Stimulated activated naive B cell treated with anti-CD40 and anti-IgM and Interleukin-4, amounts not matched to agents 10 μg/mL and 1 μg/mL and 100 μg/mL, for 72 hours (primary cell): ENCODE data around the gene DHH.

Experiments used
- ATAC-seq, 2 donors: fragments of 150-1000 bp; cut with Tn5 transposase; replicated peaks; 2 replicates each; pipeline ENCODE4 v1.10.0; 2021; ENCODE audit warnings: moderate library complexity in 1 of 2
- DNase-seq: peaks from one replicate; pipeline ENCODE4 v3.0.0; 2021
- H3K27ac Mint-ChIP-seq: one replicate; pipeline ENCODE4 v1.8.0; 2022; ENCODE audit warnings: mild to moderate bottlenecking, mixed read lengths
- H3K27me3 Mint-ChIP-seq, 2 donors: one replicate each; pipeline ENCODE4 v1.8.0; 2022; ENCODE audit warnings: mixed read lengths in 2 of 2
- H3K36me3 Mint-ChIP-seq, 2 donors: one replicate each; pipeline ENCODE4 v1.8.0; 2022; ENCODE audit warnings: mixed read lengths in 2 of 2, mild to moderate bottlenecking in 1 of 2
- H3K4me1 Mint-ChIP-seq, 2 donors: one replicate each; pipeline ENCODE4 v1.8.0; 2022; ENCODE audit warnings: mixed read lengths in 2 of 2, mild to moderate bottlenecking in 1 of 2
- H3K4me3 Mint-ChIP-seq, 2 donors: one replicate each; pipeline ENCODE4 v1.8.0; 2022; ENCODE audit warnings: mild to moderate bottlenecking in 2 of 2, mixed read lengths in 2 of 2, moderate library complexity in 1 of 2
- H3K9me3 Mint-ChIP-seq, 2 donors: one replicate each; pipeline ENCODE4 v1.8.0; 2022; ENCODE audit warnings: mixed read lengths in 2 of 2, mild to moderate bottlenecking in 1 of 2

DHH gene

GRCh38 chr12:49041881-49042484, 52.6 kb downstream of the DHH start:
- Mint-ChIP-seq H3K27me3 (no peaks in the 10 kb centered on the region), H3K36me3 (peaks cover 75 to 88% of the 10 kb centered on the region in 2 donors), H3K27ac (peak overlapping the region; percentile 37), H3K4me1 (peaks cover 11 to 16% of the 10 kb centered on the region in 2 donors), H3K9me3 (no peaks in the 10 kb centered on the region), H3K4me3 (no peak overlapping the region)
- DNase-seq: no peak
- ATAC-seq: no peak

GRCh38 chr12:49041036-49041880, 53.3 kb downstream of the DHH start:
- no peak for ATAC-seq
- peaks cover 11 to 16% of the 10 kb centered on the region in 2 donors for H3K4me1 Mint-ChIP-seq
- no peaks in the 10 kb centered on the region for H3K9me3 Mint-ChIP-seq
- DNase-seq: no peak
- no peak overlapping the region for H3K4me3 Mint-ChIP-seq
- H3K27me3 Mint-ChIP-seq: no peaks in the 10 kb centered on the region
- H3K27ac Mint-ChIP-seq: peak overlapping the region; percentile 20
- H3K36me3 Mint-ChIP-seq: peaks cover 72 to 86% of the 10 kb centered on the region in 2 donors

DNA sequence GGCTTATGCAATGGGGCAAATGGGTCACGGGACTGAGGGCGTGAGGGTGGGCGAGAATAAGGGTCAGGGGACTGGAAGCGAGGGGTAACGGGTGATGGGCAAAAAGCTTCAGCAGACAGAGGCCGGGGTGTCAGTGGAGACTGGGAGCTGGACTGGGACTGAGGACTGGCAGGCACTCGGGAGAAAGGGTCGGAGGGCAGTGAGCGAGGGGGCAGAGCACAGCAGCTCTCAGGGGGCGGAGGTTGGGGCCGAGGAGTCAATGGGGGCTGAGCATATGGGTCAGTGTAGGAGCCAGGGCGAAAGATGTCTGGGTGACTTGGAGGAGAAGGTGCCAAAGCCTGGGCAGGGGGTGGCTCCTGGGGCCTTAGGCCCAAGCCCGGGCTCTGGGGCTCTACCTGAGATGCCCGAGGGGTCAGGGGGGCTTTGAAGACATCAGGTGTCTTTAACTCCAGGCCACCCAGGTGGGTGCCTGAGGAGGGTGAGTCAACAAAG, 54.2 kb downstream of the DHH start:
- Mint-ChIP-seq H3K36me3 (peaks cover 67 to 85% of the 10 kb centered on the region in 2 donors), H3K4me3 (no peak overlapping the region), H3K4me1 (peaks cover 11 to 16% of the 10 kb centered on the region in 2 donors), H3K9me3 (no peaks in the 10 kb centered on the region), H3K27me3 (no peaks in the 10 kb centered on the region), H3K27ac (peak overlapping the region; percentile 25)
- ATAC-seq: no peak
- DNase-seq: no peak

- ATAC-seq (no peak), DNase-seq (no peak)
- Mint-ChIP-seq H3K36me3 (peaks cover 63 to 83% of the 10 kb centered on the region in 2 donors), H3K4me1 (peaks cover 10 to 13% of the 10 kb centered on the region in 2 donors), H3K4me3 (no peak overlapping the region), H3K9me3 (no peaks in the 10 kb centered on the region), H3K27ac (peak overlapping the region; percentile 81), H3K27me3 (no peaks in the 10 kb centered on the region)
Observed at GRCh38 chr12:49039421-49040363, 54.9 kb downstream of the DHH start.

- Mint-ChIP-seq H3K27ac (no peak overlapping the region), H3K9me3 (no peaks in the 10 kb centered on the region), H3K4me1 (peaks cover 2 to 5% of the 10 kb centered on the region in 2 donors), H3K36me3 (peaks cover 56 to 81% of the 10 kb centered on the region in 2 donors), H3K4me3 (no peak overlapping the region), H3K27me3 (no peaks in the 10 kb centered on the region)
- ATAC-seq (no peak), DNase-seq (no peak)
Observed at GRCh38 chr12:49038291-49038955, 56.2 kb downstream of the DHH start.

GRCh38 chr12:49037947-49038237, 56.7 kb downstream of the DHH start:
- H3K4me3 Mint-ChIP-seq: no peak overlapping the region
- H3K4me1 Mint-ChIP-seq: peaks cover 0 to 6% of the 10 kb centered on the region in 2 donors
- no peak overlapping the region for H3K27ac Mint-ChIP-seq
- no peaks in the 10 kb centered on the region for H3K27me3 Mint-ChIP-seq
- ATAC-seq (no peak), DNase-seq (no peak)
- no peaks in the 10 kb centered on the region for H3K9me3 Mint-ChIP-seq
- peaks cover 53 to 77% of the 10 kb centered on the region in 2 donors for H3K36me3 Mint-ChIP-seq

DNA sequence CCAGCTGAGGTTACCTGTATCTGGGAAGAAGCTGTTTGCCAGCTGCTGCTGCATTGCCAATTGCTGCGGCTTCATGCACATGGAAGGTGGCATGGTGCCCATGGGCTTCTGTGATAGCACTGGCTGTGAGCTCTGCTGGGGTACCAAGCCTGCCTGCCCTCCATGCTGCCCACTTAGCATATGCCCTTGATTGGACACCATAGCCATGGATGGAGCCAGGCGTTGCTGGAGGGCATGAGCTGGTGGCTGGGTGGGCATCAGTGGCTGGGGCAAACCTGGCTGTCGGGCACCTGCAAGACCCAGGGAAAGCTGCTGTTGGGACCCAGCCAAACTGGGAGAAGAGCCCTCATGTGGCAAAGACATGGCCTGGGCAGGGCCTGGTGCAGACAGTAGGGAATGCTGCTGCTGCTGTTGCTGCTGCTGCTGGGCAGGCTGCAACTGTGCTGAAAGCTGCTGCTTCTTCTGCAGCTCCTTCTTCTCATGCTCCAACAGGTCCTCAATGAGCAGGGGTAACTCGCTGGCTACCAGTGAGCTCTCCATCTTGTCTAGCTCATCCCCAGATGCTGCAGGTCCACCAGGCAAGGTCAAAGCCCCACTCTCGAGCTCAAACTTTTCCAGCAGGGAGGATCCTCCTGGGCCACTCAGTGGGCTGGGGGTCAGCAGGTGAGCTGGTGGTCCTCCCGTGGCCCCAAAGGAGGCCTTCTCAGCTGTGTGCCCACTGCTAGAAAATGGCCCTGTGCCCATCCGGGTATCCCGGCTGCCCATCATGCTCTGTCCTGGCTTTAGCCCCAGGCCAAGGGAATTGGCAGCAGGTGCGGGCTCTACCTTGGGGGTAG, 57.3 kb downstream of the DHH start:
- Mint-ChIP-seq H3K27me3 (no peaks in the 10 kb centered on the region), H3K36me3 (peaks cover 47 to 77% of the 10 kb centered on the region in 2 donors), H3K4me1 (peaks cover 0 to 6% of the 10 kb centered on the region in 2 donors), H3K27ac (no peak overlapping the region), H3K9me3 (no peaks in the 10 kb centered on the region), H3K4me3 (no peak overlapping the region)
- no peak for DNase-seq
- no peak for ATAC-seq
